ENCODE data around the gene ZBTB17.

DNA sequence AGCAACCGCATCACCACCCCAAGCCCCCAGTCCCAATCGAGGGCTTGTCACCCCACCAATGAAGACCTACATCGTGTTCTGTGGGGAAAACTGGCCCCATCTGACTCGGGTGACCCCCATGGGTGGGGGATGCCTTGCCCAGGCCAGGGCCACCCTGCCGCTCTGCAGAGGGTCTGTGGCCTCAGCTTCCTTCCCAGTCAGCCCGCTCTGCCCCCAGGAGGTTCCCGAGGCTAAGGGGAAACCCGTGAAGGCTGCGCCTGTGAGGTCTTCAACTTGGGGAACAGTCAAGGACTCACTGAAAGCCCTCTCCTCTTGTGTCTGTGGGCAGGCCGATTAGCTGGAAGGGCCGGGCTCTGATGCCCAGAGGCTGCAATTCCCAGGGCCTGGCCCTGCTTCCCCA lies 30.1 kb upstream of the ZBTB17 start:
- TF ChIP-seq CHD4 (IDR thresholded peaks at IDR 0.05; ENCODE audit: borderline replicate concordance) (no peak), REST (IDR thresholded peaks at IDR 0.05) (no peak), CTCF (IDR thresholded peaks at IDR 0.05) (no peak), NR3C1 (IDR thresholded peaks at IDR 0.05) (no peak), MAFK (IDR thresholded peaks at IDR 0.05; ENCODE audit: partially characterized antibody) (no peak), RAD21 (conservative IDR thresholded peaks at IDR 0.05 in 1 of 2, IDR thresholded peaks at IDR 0.05 in 1 of 2) (no peak), CEBPB (IDR thresholded peaks at IDR 0.05) (no peak), POLR2A (IDR thresholded peaks at IDR 0.05; ENCODE audit: low read length) (no peak), EHF (CRISPR knock-in tag; IDR thresholded peaks at IDR 0.05) (no peak), HDAC2 (IDR thresholded peaks at IDR 0.05) (no peak), EHMT2 (IDR thresholded peaks at IDR 0.05; ENCODE audit: low read depth) (no peak), RARB (CRISPR knock-in tag; IDR thresholded peaks at IDR 0.05) (no peak)
